Transverse colon (tissue), 4 donors: ENCODE results near the gene ZFAND3.

Experiments used
- CTCF ChIP-seq, 5 experiments: fragments of 200-600 bp in 3 of 5; fragments of 450-650 bp in 2 of 5; sonication (generic) in 3 of 5; IDR thresholded peaks; 1 replicate in 2 of 5; 2 replicates in 3 of 5; pipeline ENCODE4 v1.5.1; 2016 to 2017; ENCODE audit warnings: antibody characterized with exemption in 5 of 5, inconsistent platforms in 3 of 5, mild to moderate bottlenecking in 2 of 5, moderate library complexity in 1 of 5
- EP300 ChIP-seq: sonication (generic); formaldehyde crosslinking; IDR thresholded peaks from one replicate; pipeline ENCODE4 v1.6.1; 2017; ENCODE audit warnings: antibody characterized with exemption, low read depth
- POLR2A ChIP-seq: fragments of 450-650 bp; IDR thresholded peaks from one replicate; pipeline ENCODE4 v1.6.1; 2016; ENCODE audit warnings: antibody characterized with exemption, mild to moderate bottlenecking, moderate library complexity
- POLR2AphosphoS5 ChIP-seq, 3 donors: sonication (generic); formaldehyde crosslinking; IDR thresholded peaks; one replicate each; pipeline ENCODE4 v1.6.1; 2016; ENCODE audit warnings: antibody characterized with exemption in 3 of 3

GRCh38 chr6:38039502-38039901 lies 220.0 kb downstream of the ZFAND3 start:
- TF ChIP-seq CTCF (IDR thresholded peaks at IDR 0.05) (no peak), POLR2A (no peak), POLR2AphosphoS5 (IDR thresholded peaks at IDR 0.05) (no peak), EP300 (no peak)
